Measurements from ENCODE around the gene SGCD.
"Not testable (repeated sequence)": the region's sequence is repeated elsewhere in the genome, so short reads cannot be mapped to it uniquely, and the experiment has no call there.

The SGCD gene

GRCh38 chr5:156631005-156631404, 304.0 kb downstream of the SGCD start:
- DNase-seq (ENCODE audit: low spot score): no peak

- no peak for DNase-seq (ENCODE audit: low spot score)
Observed at GRCh38 chr5:156634301-156634700, 307.3 kb downstream of the SGCD start.

GRCh38 chr5:156640691-156641241, 313.8 kb downstream of the SGCD start:
- no peak for DNase-seq (ENCODE audit: low spot score)

- DNase-seq (ENCODE audit: low spot score): no peak
Observed at GRCh38 chr5:156641686-156642085, 314.7 kb downstream of the SGCD start.

GRCh38 chr5:156647034-156647451, 320.1 kb downstream of the SGCD start:
- DNase-seq (ENCODE audit: low spot score): no peak

- no peak for DNase-seq (ENCODE audit: low spot score)
Observed at GRCh38 chr5:156654444-156654843, 327.5 kb downstream of the SGCD start.

GRCh38 chr5:156655732-156656131, 328.8 kb downstream of the SGCD start:
- DNase-seq (ENCODE audit: low spot score): no peak

- DNase-seq (ENCODE audit: low spot score): not testable (repeated sequence)
Observed at GRCh38 chr5:156664832-156665231, 337.9 kb downstream of the SGCD start.

GRCh38 chr5:156666686-156667085, 339.7 kb downstream of the SGCD start:
- not testable (repeated sequence) for DNase-seq (ENCODE audit: low spot score)

GRCh38 chr5:156667616-156668015, 340.7 kb downstream of the SGCD start:
- no peak for DNase-seq (ENCODE audit: low spot score)

- no peak for DNase-seq (ENCODE audit: low spot score)
Observed at GRCh38 chr5:156669416-156669815, 342.5 kb downstream of the SGCD start.

- no peak for DNase-seq (ENCODE audit: low spot score)
Observed at GRCh38 chr5:156670615-156671014, 343.7 kb downstream of the SGCD start.

GRCh38 chr5:156675395-156675794, 348.4 kb downstream of the SGCD start:
- DNase-seq (ENCODE audit: low spot score): no peak

- DNase-seq (ENCODE audit: low spot score): no peak
Observed at GRCh38 chr5:156677963-156678362, 351.0 kb downstream of the SGCD start.

GRCh38 chr5:156678484-156678883, 351.5 kb downstream of the SGCD start:
- no peak for DNase-seq (ENCODE audit: low spot score)

- DNase-seq (ENCODE audit: low spot score): no peak
Observed at GRCh38 chr5:156680831-156681230, 353.9 kb downstream of the SGCD start.

GRCh38 chr5:156681265-156681664, 354.3 kb downstream of the SGCD start:
- DNase-seq (ENCODE audit: low spot score): no peak

GRCh38 chr5:156682971-156683370, 356.0 kb downstream of the SGCD start:
- DNase-seq (ENCODE audit: low spot score): no peak

GRCh38 chr5:156683509-156683908, 356.5 kb downstream of the SGCD start:
- DNase-seq (ENCODE audit: low spot score): no peak

- DNase-seq (ENCODE audit: low spot score): no peak
Observed at GRCh38 chr5:156684216-156684615, 357.3 kb downstream of the SGCD start.

GRCh38 chr5:156685481-156685880, 358.5 kb downstream of the SGCD start:
- DNase-seq (ENCODE audit: low spot score): no peak

GRCh38 chr5:156686380-156686779, 359.4 kb downstream of the SGCD start:
- no peak for DNase-seq (ENCODE audit: low spot score)

GRCh38 chr5:156686796-156687195, 359.8 kb downstream of the SGCD start:
- DNase-seq (ENCODE audit: low spot score): no peak

- DNase-seq (ENCODE audit: low spot score): no peak
Observed at GRCh38 chr5:156687514-156687913, 360.6 kb downstream of the SGCD start.

GRCh38 chr5:156691572-156691971, 364.6 kb downstream of the SGCD start:
- DNase-seq (ENCODE audit: low spot score): no peak
